Measurements from ENCODE around the gene CD99. TPM values are rescaled to one million over a fixed set of nuclear protein-coding genes. Genes with fewer than 3 reads are reported as not detected.
"Not testable (repeated sequence)": the region's sequence is repeated elsewhere in the genome, so short reads cannot be mapped to it uniquely, and the experiment has no call there.

The CD99 gene
- total and polyA plus RNA-seq, 2 experiments from 2014 or later, result 467 to 474 TPM

- H3K27ac ChIP-seq, result no peak overlapping the region
- H3K9me3 ChIP-seq (ENCODE audit: low read depth), result no peaks in the 10 kb centered on the region
- H3K27me3 ChIP-seq, result no peaks in the 10 kb centered on the region
- H3K36me3 ChIP-seq, result no peaks in the 10 kb centered on the region
- H3K4me3 ChIP-seq, result no peak overlapping the region
- DNase-seq (ENCODE audit: low read depth in 1 of 2, low spot score in 1 of 2), result peak in 1 of 2 donors; percentile 21
- no peak for TF ChIP-seq CTCF (IDR thresholded peaks at IDR 0.05; ENCODE audit: low read depth, low read length)
- H3K4me1 ChIP-seq (ENCODE audit: low read depth), result peaks cover 8% of the 10 kb centered on the region
These were observed 25.4 kb upstream of the CD99 start for GRCh38 chrX:2665387-2666304.

DNA sequence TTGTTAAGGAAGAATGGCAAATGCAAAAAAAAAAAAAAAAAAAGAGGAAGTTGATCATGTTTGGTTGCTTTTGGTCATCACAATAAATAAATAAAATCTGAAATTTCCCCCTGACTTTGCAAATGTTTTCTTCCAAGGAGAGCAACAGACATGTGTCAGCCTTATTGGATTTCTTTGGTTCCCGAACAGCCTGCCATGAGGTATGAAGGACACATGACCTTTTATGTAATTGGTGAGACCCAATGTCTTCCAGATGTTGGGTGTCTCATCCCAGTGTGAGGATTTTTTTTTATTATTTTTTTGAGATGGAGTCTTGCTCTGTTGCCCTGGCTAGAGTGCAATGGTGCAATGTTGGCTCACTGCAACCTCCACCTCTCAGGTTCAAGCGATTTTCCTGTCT lies 24.6 kb upstream of the CD99 start:
- Histone ChIP-seq H3K9me3 (ENCODE audit: low read depth) (no peaks in the 10 kb centered on the region), H3K27me3 (no peaks in the 10 kb centered on the region), H3K4me1 (ENCODE audit: low read depth) (peaks cover 8% of the 10 kb centered on the region), H3K36me3 (no peaks in the 10 kb centered on the region), H3K27ac (no peak overlapping the region), H3K4me3 (no peak overlapping the region)
- DNase-seq (ENCODE audit: low read depth in 1 of 2, low spot score in 1 of 2), result no peak
- TF ChIP-seq CTCF (IDR thresholded peaks at IDR 0.05; ENCODE audit: low read depth, low read length), result no peak

DNA sequence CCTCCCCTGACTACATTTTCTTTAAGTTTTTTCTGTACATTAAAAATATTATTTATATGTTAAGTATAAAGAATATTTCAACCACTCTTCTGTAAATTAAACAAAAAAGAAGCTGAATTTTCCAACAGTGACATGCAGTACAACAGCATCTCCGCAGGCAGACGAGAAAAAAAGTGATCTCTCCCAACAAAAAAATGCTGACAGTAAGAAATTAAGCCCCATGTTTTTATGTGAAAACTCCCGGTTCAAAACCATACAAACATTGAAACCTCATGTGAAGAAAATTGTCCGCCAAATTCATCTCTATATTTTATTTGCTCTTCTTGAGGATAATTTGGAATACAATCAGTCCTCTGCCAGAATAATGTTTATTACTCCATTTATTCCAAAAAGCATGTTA lies 20.1 kb upstream of the CD99 start:
- no peak overlapping the region for H3K4me3 ChIP-seq
- no peak overlapping the region for H3K27ac ChIP-seq
- no peak for TF ChIP-seq CTCF (IDR thresholded peaks at IDR 0.05; ENCODE audit: low read depth, low read length)
- no peak for DNase-seq (ENCODE audit: low read depth in 1 of 2, low spot score in 1 of 2)
- H3K36me3 ChIP-seq, result no peaks in the 10 kb centered on the region
- H3K27me3 ChIP-seq, result no peaks in the 10 kb centered on the region
- H3K4me1 ChIP-seq (ENCODE audit: low read depth), result peaks cover under 1% of the 10 kb centered on the region
- H3K9me3 ChIP-seq (ENCODE audit: low read depth), result no peaks in the 10 kb centered on the region

DNA sequence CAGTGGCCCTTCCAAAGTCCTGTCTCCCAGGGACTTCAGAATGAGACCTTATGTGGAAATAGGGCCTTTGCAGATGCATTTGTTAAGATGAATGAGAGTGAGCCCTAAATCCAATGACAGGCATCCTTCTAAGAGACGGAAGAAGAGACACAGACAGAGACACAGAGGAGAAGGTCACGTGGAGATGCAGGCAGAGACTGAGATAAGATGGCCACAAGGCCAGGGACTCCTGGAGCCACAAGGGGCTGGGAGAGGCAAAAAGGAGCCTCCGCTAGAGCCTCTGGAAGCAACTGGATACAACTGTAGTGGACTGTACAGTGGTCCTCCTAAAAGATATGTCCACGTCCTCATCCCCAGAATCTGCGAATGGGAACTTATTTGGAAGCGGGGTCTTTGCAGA lies 19.0 kb upstream of the CD99 start:
- DNase-seq (ENCODE audit: low read depth in 1 of 2, low spot score in 1 of 2), result no peak
- Histone ChIP-seq H3K27ac (no peak overlapping the region), H3K9me3 (ENCODE audit: low read depth) (no peaks in the 10 kb centered on the region), H3K27me3 (no peaks in the 10 kb centered on the region), H3K4me1 (ENCODE audit: low read depth) (no peaks in the 10 kb centered on the region), H3K4me3 (no peak overlapping the region), H3K36me3 (no peaks in the 10 kb centered on the region)
- TF ChIP-seq CTCF (IDR thresholded peaks at IDR 0.05; ENCODE audit: low read depth, low read length), result no peak

- Histone ChIP-seq H3K27ac (no peak overlapping the region), H3K36me3 (no peaks in the 10 kb centered on the region), H3K4me1 (ENCODE audit: low read depth) (no peaks in the 10 kb centered on the region), H3K4me3 (no peak overlapping the region), H3K27me3 (no peaks in the 10 kb centered on the region), H3K9me3 (ENCODE audit: low read depth) (no peaks in the 10 kb centered on the region)
- TF ChIP-seq CTCF (IDR thresholded peaks at IDR 0.05; ENCODE audit: low read depth, low read length), result no peak
- no peak for DNase-seq (ENCODE audit: low read depth in 1 of 2, low spot score in 1 of 2)
These were observed 17.5 kb upstream of the CD99 start for GRCh38 chrX:2673611-2674010.

DNA sequence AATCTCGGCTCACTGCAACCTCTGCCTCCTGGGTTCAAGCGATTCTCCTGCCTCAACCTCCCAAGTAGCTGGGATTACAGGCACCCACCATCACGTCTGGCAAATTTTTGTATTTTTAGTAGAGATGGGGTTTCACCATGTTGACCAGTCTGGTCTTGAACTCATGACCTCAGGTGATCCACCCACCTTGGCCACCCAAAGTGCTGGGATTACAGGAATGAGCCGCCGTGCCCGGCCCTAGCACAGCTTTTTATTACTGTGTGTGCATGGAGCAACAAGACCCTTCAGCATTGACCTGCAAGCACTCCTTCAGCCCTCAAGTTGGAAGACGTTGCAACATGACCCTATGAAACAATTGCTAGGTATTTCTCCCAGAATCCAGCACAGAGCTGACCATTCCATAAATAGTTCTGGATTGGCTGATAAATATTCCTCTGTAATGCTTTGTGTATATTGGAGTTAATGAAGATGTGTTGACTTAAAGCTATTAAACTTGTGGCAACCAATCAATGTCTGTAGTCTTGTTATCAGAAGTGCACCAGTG lies 15.4 kb upstream of the CD99 start:
- DNase-seq (ENCODE audit: low read depth in 1 of 2, low spot score in 1 of 2); H3K27ac ChIP-seq; H3K36me3 ChIP-seq; H3K9me3 ChIP-seq (ENCODE audit: low read depth); H3K4me3 ChIP-seq; H3K4me1 ChIP-seq (ENCODE audit: low read depth); H3K27me3 ChIP-seq: not testable (repeated sequence)

Data from cardiac muscle cell (in vitro differentiated cells and primary cell).